Osteoblast (primary cell): ENCODE data around the gene CORIN. TPM values are rescaled to one million over a fixed set of nuclear protein-coding genes. Genes with fewer than 3 reads are reported as not detected.

Experiments
- DNase-seq: peaks from one replicate; pipeline ENCODE4 v3.0.0; 2011; ENCODE audit warnings: low spot score, mixed read lengths; ENCODE audit not compliant: insufficient read length; ENCODE audit errors: missing footprints
- H2AFZ ChIP-seq: 2 replicates; pipeline ENCODE4 v1.6.0; 2011; ENCODE audit warnings: mild to moderate bottlenecking, low read length
- H3K27ac ChIP-seq: 2 replicates; pipeline ENCODE4 v1.5.1; 2011; ENCODE audit warnings: mild to moderate bottlenecking, low read depth, low read length, moderate library complexity
- H3K27me3 ChIP-seq: 2 replicates; pipeline ENCODE4 v1.6.0; 2012; ENCODE audit warnings: mild to moderate bottlenecking, control low read depth, inconsistent platforms, low read length, moderate library complexity; ENCODE audit not compliant: insufficient read depth
- H3K36me3 ChIP-seq: 2 replicates; pipeline ENCODE4 v1.5.1; 2011; ENCODE audit warnings: mild to moderate bottlenecking, low read length, control low read depth, moderate library complexity; ENCODE audit not compliant: insufficient read depth
- H3K4me1 ChIP-seq: 2 replicates; pipeline ENCODE4 v1.5.1; 2011; ENCODE audit warnings: mild to moderate bottlenecking, low read length, control low read depth, moderate library complexity; ENCODE audit not compliant: insufficient read depth
- H3K4me2 ChIP-seq: 2 replicates; pipeline ENCODE4 v1.6.0; 2011; ENCODE audit warnings: mild to moderate bottlenecking, low read length; ENCODE audit not compliant: insufficient read depth
- H3K4me3 ChIP-seq: fragments of 200-600 bp; sonication (generic); 3 replicates; pipeline ENCODE4 v1.5.1; 2012; ENCODE audit warnings: mild to moderate bottlenecking, low read length, inconsistent platforms; ENCODE audit not compliant: insufficient read depth
- H3K79me2 ChIP-seq: 2 replicates; pipeline ENCODE4 v1.6.0; 2012; ENCODE audit warnings: mild to moderate bottlenecking, low read length, control low read depth, inconsistent platforms; ENCODE audit not compliant: insufficient read depth
- H3K9me3 ChIP-seq: 2 replicates; pipeline ENCODE4 v1.5.1; 2011; ENCODE audit warnings: low read depth, low read length, control low read depth
- H4K20me1 ChIP-seq: 2 replicates; pipeline ENCODE4 v1.6.0; 2012; ENCODE audit warnings: mild to moderate bottlenecking, low read length, control low read depth; ENCODE audit not compliant: insufficient read depth
- CTCF ChIP-seq: IDR thresholded peaks from 2 replicates; pipeline ENCODE4 v1.5.1; 2011; ENCODE audit warnings: mild to moderate bottlenecking, low read depth, low read length, moderate library complexity; ENCODE audit errors: extremely low read depth
- total RNA-seq: library from RNA; depleted of rRNA; stranded (reverse); fragments of >200 nt; gene quantifications from 2 replicates; pipeline ENCODE4 v1.2.3, GENCODE V29; 2012

CORIN gene
- total RNA-seq, 1 donor: 0.36 TPM

- Histone ChIP-seq H3K9me3 (no peaks in the 10 kb centered on the region), H3K4me3 (no peak overlapping the region), H3K36me3 (peaks cover 3% of the 10 kb centered on the region), H3K4me1 (no peaks in the 10 kb centered on the region), H3K4me2 (no peak overlapping the region), H3K27ac (no peak overlapping the region), H3K79me2 (no peaks in the 10 kb centered on the region), H4K20me1 (no peaks in the 10 kb centered on the region), H3K27me3 (no peaks in the 10 kb centered on the region), H2AFZ (no peak overlapping the region)
- no peak for DNase-seq
- no peak for TF ChIP-seq CTCF
These were observed 239.0 kb downstream of the CORIN start for GRCh38 chr4:47598896-47599295.

- Histone ChIP-seq H3K79me2 (no peaks in the 10 kb centered on the region), H3K4me2 (no peak overlapping the region), H4K20me1 (no peaks in the 10 kb centered on the region), H2AFZ (no peak overlapping the region), H3K27me3 (no peaks in the 10 kb centered on the region), H3K36me3 (peaks cover 9% of the 10 kb centered on the region), H3K9me3 (no peaks in the 10 kb centered on the region), H3K4me1 (no peaks in the 10 kb centered on the region), H3K27ac (no peak overlapping the region), H3K4me3 (no peak overlapping the region)
- no peak for TF ChIP-seq CTCF
- DNase-seq: no peak
These were observed 239.5 kb downstream of the CORIN start for GRCh38 chr4:47598320-47598719.

- no peak for TF ChIP-seq CTCF
These were observed 240.2 kb downstream of the CORIN start for GRCh38 chr4:47597696-47598095.

GRCh38 chr4:47590325-47590724, 247.5 kb downstream of the CORIN start:
- Histone ChIP-seq H2AFZ (no peak overlapping the region), H3K4me1 (no peaks in the 10 kb centered on the region), H3K79me2 (no peaks in the 10 kb centered on the region), H3K27ac (no peak overlapping the region), H3K4me2 (no peak overlapping the region), H3K27me3 (no peaks in the 10 kb centered on the region), H3K4me3 (no peak overlapping the region), H3K9me3 (peaks cover 2% of the 10 kb centered on the region), H4K20me1 (no peaks in the 10 kb centered on the region), H3K36me3 (peaks cover 77% of the 10 kb centered on the region)
- no peak for TF ChIP-seq CTCF
- no peak for DNase-seq

More at GRCh38 chr4:47597696-47598095, 240.2 kb downstream of the CORIN start:
- Histone ChIP-seq H3K4me1 (no peaks in the 10 kb centered on the region), H3K9me3 (no peaks in the 10 kb centered on the region), H3K27me3 (no peaks in the 10 kb centered on the region), H3K4me2 (no peak overlapping the region), H3K4me3 (no peak overlapping the region), H2AFZ (no peak overlapping the region), H3K27ac (no peak overlapping the region), H3K36me3 (peaks cover 12% of the 10 kb centered on the region), H4K20me1 (no peaks in the 10 kb centered on the region), H3K79me2 (no peaks in the 10 kb centered on the region)
- DNase-seq: no peak
